GM12878 (cell line): Measurements from ENCODE around the gene ATP6V0D1. TPM values are rescaled to one million over a fixed set of nuclear protein-coding genes. Genes with fewer than 3 reads are reported as not detected.

Experiments
- ATAC-seq: fragments of 200-7000 bp; cut with Tn5 transposase; 3 replicates; pipeline ENCODE4 v1.9.1; 2020; ENCODE audit warnings: mild to moderate bottlenecking, moderate library complexity
- BruUV-seq: library from RNA; stranded (reverse); fragments of 400-500 nt; replicated peaks from 2 replicates; lab custom pipeline; 2021; lab: Mats Ljungman, UMichigan
- CTCF ChIA-PET: fragments of 300-600 bp; sonication (Branson Sonifier 250); formaldehyde crosslinking; extraction: SDS; loops from one replicate; lab custom pipeline; 2021; ENCODE audit warnings: inconsistent platforms; lab: Yijun Ruan, JAX
- POLR2A ChIA-PET: fragments of 350-600 bp; formaldehyde crosslinking; extraction: SDS; loops from one replicate; lab custom pipeline; 2021; ENCODE audit warnings: inconsistent platforms; lab: Charles Lee
- RAD21 ChIA-PET: fragments of 300-600 bp; sonication (Branson Sonifier 250); formaldehyde crosslinking; loops from one replicate; lab custom pipeline; 2023; ENCODE audit warnings: antibody characterized with exemption; ENCODE audit not compliant: unreplicated experiment; lab: Charles Lee
- SMC1A ChIA-PET: fragments of 300-600 bp; sonication (Branson Sonifier 250); formaldehyde crosslinking; loops from one replicate; lab custom pipeline; 2023; ENCODE audit not compliant: unreplicated experiment, uncharacterized antibody; lab: Charles Lee
- DNase-seq: peaks from one replicate; pipeline ENCODE4 v3.0.0-alpha.2; 2011; ENCODE audit warnings: low read depth, low spot score
- FAIRE-seq: peaks from 3 replicates; lab custom pipeline; 2011; peaks lifted over from hg19 to GRCh38; lab: Jason Lieb, UNC
- H2AFZ ChIP-seq: 2 replicates; pipeline ENCODE4 v1.6.0; 2011; ENCODE audit warnings: low read depth, low read length, control low read depth; ENCODE audit not compliant: control insufficient read depth
- H3K27ac ChIP-seq: 2 replicates; pipeline ENCODE4 v1.5.1; 2011; ENCODE audit warnings: control low read depth; ENCODE audit not compliant: control insufficient read depth, insufficient read depth
- H3K27me3 ChIP-seq, 2 experiments: replicated peaks in 1 of 2; 2 replicates each; pipeline versions ENCODE4 v1.6.0 to v1.6.1; 2011; ENCODE audit warnings: low read length in 1 of 2; ENCODE audit not compliant: control insufficient read depth in 2 of 2, insufficient read depth in 2 of 2
- H3K36me3 ChIP-seq, 2 experiments: 2 replicates each; pipeline ENCODE4 v1.5.1; 2011; ENCODE audit warnings: low read length in 1 of 2; ENCODE audit not compliant: control insufficient read depth in 2 of 2, insufficient read depth in 2 of 2
- H3K4me1 ChIP-seq: 2 replicates; pipeline ENCODE4 v1.6.1; 2011; ENCODE audit warnings: mild to moderate bottlenecking, low read length, moderate library complexity, mixed read lengths; ENCODE audit not compliant: control insufficient read depth, insufficient read depth
- H3K4me2 ChIP-seq: 2 replicates; pipeline ENCODE4 v1.6.0; 2011; ENCODE audit warnings: control low read depth; ENCODE audit not compliant: control insufficient read depth, insufficient read depth
- H3K4me3 ChIP-seq: fragments of 200-600 bp; sonication (generic); 2 replicates; pipeline ENCODE4 v1.5.1; 2016
- H3K79me2 ChIP-seq: 2 replicates; pipeline ENCODE4 v1.6.0; 2011; ENCODE audit warnings: low read length; ENCODE audit not compliant: control insufficient read depth, insufficient read depth
- H3K9ac ChIP-seq: 2 replicates; pipeline ENCODE4 v1.8.0; 2011; ENCODE audit warnings: low read length, control low read depth, mixed read lengths; ENCODE audit not compliant: control insufficient read depth, insufficient read depth
- H3K9me3 ChIP-seq: replicated peaks from 3 replicates; pipeline ENCODE4 v1.5.1; 2011; ENCODE audit warnings: mild to moderate bottlenecking, low read length; ENCODE audit not compliant: control insufficient read depth, insufficient read depth
- H4K20me1 ChIP-seq: 2 replicates; pipeline ENCODE4 v1.6.0; 2011; ENCODE audit not compliant: control insufficient read depth, insufficient read depth
- RELB ChIP-seq: fragments of 450-650 bp; IDR thresholded peaks from 2 replicates; pipeline ENCODE4 v1.6.1; 2017; ENCODE audit warnings: low read depth, mild to moderate bottlenecking, moderate library complexity
- WGBS: methylation state at CpG from one replicate; pipeline ENCODE4 v1.1.6; 2016; ENCODE audit warnings: low lambda C conversion rate; ENCODE audit not compliant: insufficient replicate concordance, insufficient coverage; ENCODE audit errors: missing lambda C conversion rate; 5-methylcytosine and 5-hydroxymethylcytosine counted together
- in situ Hi-C: fragments of 300-500 bp; cut with MboI; formaldehyde crosslinking; loops from 9 replicates; pipeline ENCODE4 v1.14.3; 2018; ENCODE audit warnings: mixed read lengths
- intact Hi-C: fragments of 100-400 bp; cut with micrococcal nuclease; formaldehyde crosslinking; loops from one replicate; pipeline ENCODE4 v1.14.2; 2022; ENCODE audit not compliant: unreplicated experiment
- polyA plus RNA-seq, 11 experiments: library from polyadenylated mRNA; depleted of rRNA in 4 of 11; unstranded in 6 of 11; stranded (reverse) in 5 of 11; fragments of >200 nt; fragmentation: Nextera tagmentation in 4 of 11; fragmentation: Illumina TruSeq in 1 of 11; extraction: Ambion mirVana in 4 of 11; extraction: Trizol in 1 of 11; gene quantifications; 1 replicate in 1 of 11; 2 replicates in 10 of 11; pipeline versions ENCODE4 v1.2.1 to v1.2.3, GENCODE V29; 2011 to 2016; ENCODE audit warnings: inconsistent platforms in 2 of 11, missing spikeins in 2 of 11, low read depth in 1 of 11
- total RNA-seq, 4 experiments: library from RNA; depleted of rRNA in 3 of 4; stranded (reverse); fragments of >200 nt in 3 of 4; fragmentation: Illumina TruSeq in 1 of 4; extraction: Trizol in 1 of 4; gene quantifications; 2 replicates each; pipeline versions ENCODE4 v1.2.1 to v1.2.3, GENCODE V29; 2013 to 2021

The ATP6V0D1 gene
- total and polyA plus RNA-seq, 10 of the 15 experiments (the other 5 are each of a cell fraction or from before 2014, with no cell fraction given): 28.1 to 141 (median 70.3) TPM

- CTCF ChIA-PET: interaction anchor here (0.5 to 1.5 kb wide), 20 partner anchors 11 to 739 kb away, joined by 3 to 14 read pairs (median 4); partner anchors contain the start of gene LRRC36
- Histone ChIP-seq H3K79me2 (no peaks in the 10 kb centered on the region), H3K36me3 (no peaks in the 10 kb centered on the region), H4K20me1 (no peaks in the 10 kb centered on the region), H3K27me3 (peaks cover 1 to 3% of the 10 kb centered on the region in 2 experiments; a peak in 3 of 4 replicates), H3K9me3 (no peaks in the 10 kb centered on the region), H3K4me1 (no peaks in the 10 kb centered on the region), H3K4me2 (no peak overlapping the region), H3K27ac (no peak overlapping the region), H2AFZ (no peak overlapping the region), H3K4me3 (no peak overlapping the region), H3K9ac (no peak overlapping the region)
- FAIRE-seq (no peak), ATAC-seq (no peak), DNase-seq (no peak)
- in situ Hi-C loops: loop anchor here (25.0 kb wide), 1 partner anchor 413 kb away; the partner anchor contains the start of gene CES4A
- no peak for TF ChIP-seq RELB
- RAD21 ChIA-PET: interaction anchor here (0.6 to 2.2 kb wide), 9 partner anchors 11 to 153 kb away, joined by 3 to 19 read pairs (median 3); partner anchors contain the start of gene FHOD1
- intact Hi-C loops: loop anchor here (5.0 kb wide), 1 partner anchor 123 kb away; the partner anchor contains the start of gene PLEKHG4
- BruUV-seq: no TSS peak
- SMC1A ChIA-PET: interaction anchor here (1.9 kb wide), 1 partner anchor 139 kb away, joined by 5 read pairs; no protein-coding TSS in a partner anchor
- WGBS: 65% methylated on average over 19 of the region's 19 CpGs
- POLR2A ChIA-PET: no interaction called here
These were observed 80.9 kb downstream of the ATP6V0D1 start for GRCh38 chr16:67399749-67400704.
